ENCODE results near the gene GPBAR1.

- TF ChIP-seq CTCF (IDR thresholded peaks at IDR 0.05; ENCODE audit: insufficient read depth, low read length, poor library complexity, severe bottlenecking) = no peak
- no peak for TF ChIP-seq EZH2phosphoT487 (conservative IDR thresholded peaks at IDR 0.05; ENCODE audit: low read length)
Measured at GRCh38 chr2:218235017-218235416, 25.8 kb upstream of the GPBAR1 start.

All from SU-DHL-6 (cell line).